ENCODE data around the gene HOXC11. TPM values are rescaled to one million over a fixed set of nuclear protein-coding genes. Genes with fewer than 3 reads are reported as not detected.

Gene HOXC11
- total and polyA plus RNA-seq, 7 donors, result not detected

DNA sequence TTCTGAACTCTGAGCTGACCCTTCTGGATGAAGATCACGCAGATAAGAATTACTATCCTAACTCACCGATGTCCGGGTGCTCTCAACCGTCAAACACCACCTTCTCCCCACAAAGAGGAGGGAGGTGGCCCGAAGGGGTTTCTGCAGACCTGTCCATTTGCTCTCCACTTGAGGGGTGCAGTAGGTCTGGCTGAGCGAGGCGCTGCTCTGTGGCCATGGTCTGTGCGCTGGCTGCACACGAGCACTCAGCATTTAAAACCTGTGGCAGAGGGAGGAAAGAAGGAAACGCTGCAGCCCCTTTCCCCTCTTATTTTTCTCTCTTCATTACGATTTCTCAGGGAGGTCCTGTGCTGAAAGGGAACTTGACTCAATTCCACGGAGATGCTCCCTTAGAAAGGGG is 35.8 kb upstream of the HOXC11 start:
- no peak for DNase-seq

GRCh38 chr12:53937596-53938325 is 35.2 kb upstream of the HOXC11 start:
- H3K27me3 ChIP-seq, result peaks cover 64 to 100% (median 97%) of the 10 kb centered on the region in 3 donors
- no peak overlapping the region for H3K4me3 ChIP-seq
- peaks cover 0 to 30% (median 24%) of the 10 kb centered on the region in 4 donors for H3K4me1 ChIP-seq
- 19 to 38% methylated on average over 23 of the region's 23 CpGs for WGBS, 2 donors
- H3K9me3 ChIP-seq, result no peaks in the 10 kb centered on the region
- DNase-seq, result no peak
- intact Hi-C loops (cut with DNase I), result no loop called here
- no peak for TF ChIP-seq POLR2A (IDR thresholded peaks at IDR 0.05)
- TF ChIP-seq POLR2AphosphoS5 (IDR thresholded peaks at IDR 0.05), result no peak
- TF ChIP-seq EP300 (IDR thresholded peaks at IDR 0.05), result no peak
- TF ChIP-seq, protein P1, sequence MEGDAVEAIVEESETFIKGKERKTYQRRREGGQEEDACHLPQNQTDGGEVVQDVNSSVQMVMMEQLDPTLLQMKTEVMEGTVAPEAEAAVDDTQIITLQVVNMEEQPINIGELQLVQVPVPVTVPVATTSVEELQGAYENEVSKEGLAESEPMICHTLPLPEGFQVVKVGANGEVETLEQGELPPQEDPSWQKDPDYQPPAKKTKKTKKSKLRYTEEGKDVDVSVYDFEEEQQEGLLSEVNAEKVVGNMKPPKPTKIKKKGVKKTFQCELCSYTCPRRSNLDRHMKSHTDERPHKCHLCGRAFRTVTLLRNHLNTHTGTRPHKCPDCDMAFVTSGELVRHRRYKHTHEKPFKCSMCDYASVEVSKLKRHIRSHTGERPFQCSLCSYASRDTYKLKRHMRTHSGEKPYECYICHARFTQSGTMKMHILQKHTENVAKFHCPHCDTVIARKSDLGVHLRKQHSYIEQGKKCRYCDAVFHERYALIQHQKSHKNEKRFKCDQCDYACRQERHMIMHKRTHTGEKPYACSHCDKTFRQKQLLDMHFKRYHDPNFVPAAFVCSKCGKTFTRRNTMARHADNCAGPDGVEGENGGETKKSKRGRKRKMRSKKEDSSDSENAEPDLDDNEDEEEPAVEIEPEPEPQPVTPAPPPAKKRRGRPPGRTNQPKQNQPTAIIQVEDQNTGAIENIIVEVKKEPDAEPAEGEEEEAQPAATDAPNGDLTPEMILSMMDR (IDR thresholded peaks at IDR 0.05), result no peak
- no peaks in the 10 kb centered on the region for H3K36me3 ChIP-seq
- no peak overlapping the region for H3K27ac ChIP-seq

More for the DNA sequence above, 35.8 kb upstream of the HOXC11 start:
- H3K27ac ChIP-seq, result no peak overlapping the region
- TF ChIP-seq POLR2AphosphoS5 (IDR thresholded peaks at IDR 0.05) (no peak), POLR2A (IDR thresholded peaks at IDR 0.05) (no peak)
- peaks cover 0 to 30% (median 24%) of the 10 kb centered on the region in 4 donors for H3K4me1 ChIP-seq
- H3K36me3 ChIP-seq, result no peaks in the 10 kb centered on the region
- H3K27me3 ChIP-seq, result peaks cover 59 to 100% (median 97%) of the 10 kb centered on the region in 3 donors
- intact Hi-C loops (cut with DNase I), result no loop called here
- H3K4me3 ChIP-seq, result no peak overlapping the region
- 14 to 16% methylated on average over 12 of the region's 12 CpGs for WGBS, 2 donors
- no peaks in the 10 kb centered on the region for H3K9me3 ChIP-seq

GRCh38 chr12:53938326-53939140 is 34.4 kb upstream of the HOXC11 start, which contains the start of gene HOXC13:
HOXC13 (plus strand) TSS chr12:53938831; CDS start chr12:53938907, 76 bp downstream.
- 6 to 24% methylated on average over 56 of the region's 56 CpGs for WGBS, 2 donors
- intact Hi-C loops (cut with DNase I), result no loop called here
- Histone ChIP-seq H3K9me3 (no peaks in the 10 kb centered on the region), H3K4me3 (no peak within 1 kb of the TSS), H3K4me1 (peaks cover 0 to 30% (median 24%) of the 10 kb centered on the region in 4 donors), H3K36me3 (no peaks in the 10 kb centered on the region), H3K27me3 (peaks cover 64 to 100% (median 97%) of the 10 kb centered on the region in 3 donors), H3K27ac (no peak within 1 kb of the TSS)
- TF ChIP-seq EP300 (IDR thresholded peaks at IDR 0.05), result no peak
- no peak for TF ChIP-seq POLR2AphosphoS5 (IDR thresholded peaks at IDR 0.05)
- TF ChIP-seq, protein P1 (IDR thresholded peaks at IDR 0.05), result no peak
- no peak for TF ChIP-seq POLR2A (IDR thresholded peaks at IDR 0.05)
- DNase-seq, result no peak

DNA sequence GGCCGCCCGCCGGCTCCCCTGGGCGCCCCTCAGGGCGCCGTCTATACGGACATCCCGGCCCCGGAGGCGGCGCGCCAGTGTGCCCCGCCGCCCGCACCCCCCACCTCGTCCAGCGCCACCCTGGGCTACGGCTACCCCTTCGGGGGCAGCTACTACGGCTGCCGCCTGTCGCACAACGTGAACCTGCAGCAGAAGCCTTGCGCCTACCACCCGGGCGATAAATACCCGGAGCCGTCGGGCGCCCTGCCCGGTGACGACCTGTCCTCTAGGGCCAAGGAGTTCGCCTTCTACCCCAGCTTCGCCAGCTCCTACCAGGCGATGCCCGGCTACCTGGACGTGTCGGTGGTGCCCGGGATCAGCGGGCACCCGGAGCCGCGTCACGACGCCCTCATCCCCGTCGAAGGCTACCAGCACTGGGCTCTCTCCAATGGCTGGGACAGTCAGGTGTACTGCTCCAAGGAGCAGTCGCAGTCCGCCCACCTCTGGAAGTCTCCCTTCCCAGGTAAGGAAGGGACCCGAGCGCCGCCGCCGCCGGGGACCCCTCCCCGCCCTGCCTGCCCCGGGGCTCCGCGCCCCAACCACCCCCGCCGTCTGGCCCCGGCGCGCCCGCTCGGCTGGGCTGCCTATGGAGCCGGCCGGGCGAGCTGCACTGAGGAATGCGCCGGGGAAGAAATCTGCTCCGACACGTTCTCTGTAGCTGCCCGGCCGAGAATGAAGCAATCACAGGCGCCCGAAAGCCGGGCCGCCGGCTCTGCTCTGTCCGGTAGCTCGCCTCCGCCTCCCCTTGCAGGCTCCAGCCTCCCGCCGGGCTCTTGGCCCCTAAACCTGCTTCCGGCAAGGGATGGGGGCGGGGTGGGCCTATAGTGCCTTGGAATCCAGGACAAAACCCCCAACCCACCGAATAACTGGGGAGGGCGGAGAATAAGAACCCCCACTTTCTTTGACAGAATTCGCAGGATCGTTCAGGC is 33.5 kb upstream of the HOXC11 start:
- WGBS, 2 donors, result 7 to 18% methylated on average over 91 of the region's 91 CpGs
- Histone ChIP-seq H3K27ac (no peak overlapping the region), H3K9me3 (no peaks in the 10 kb centered on the region), H3K4me3 (no peak overlapping the region), H3K36me3 (no peaks in the 10 kb centered on the region), H3K4me1 (peaks cover 0 to 30% (median 24%) of the 10 kb centered on the region in 4 donors), H3K27me3 (peaks cover 67 to 100% (median 97%) of the 10 kb centered on the region in 3 donors)
- no peak for DNase-seq
- TF ChIP-seq, protein P1 (IDR thresholded peaks at IDR 0.05), result no peak
- TF ChIP-seq EP300 (IDR thresholded peaks at IDR 0.05) (no peak), POLR2A (IDR thresholded peaks at IDR 0.05) (no peak), POLR2AphosphoS5 (IDR thresholded peaks at IDR 0.05) (no peak)
- intact Hi-C loops (cut with DNase I), result no loop called here

Data from sigmoid colon (tissue), 7 donors.